ENCODE data around the gene KCNH4.

KCNH4 gene

DNA sequence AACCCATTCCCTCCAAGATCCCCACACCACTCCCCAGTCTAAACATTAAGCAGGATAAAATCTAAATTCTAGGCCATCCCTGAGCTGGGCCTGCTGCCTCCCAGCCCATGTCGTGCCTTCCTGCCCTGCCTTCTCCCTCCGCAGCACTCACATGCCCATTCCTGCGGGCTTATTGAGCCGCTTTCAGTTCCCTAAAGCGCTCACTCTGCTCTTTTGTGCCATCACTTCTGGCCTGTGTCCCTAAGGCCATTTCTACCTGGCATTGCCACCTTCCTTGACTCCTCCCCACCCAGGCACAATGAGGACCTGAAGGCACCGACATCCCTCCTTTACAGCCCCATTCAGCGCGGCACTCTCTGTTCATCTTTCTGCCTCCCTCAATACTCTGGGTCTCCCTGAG, 13.1 kb downstream of the KCNH4 start:
- no peak overlapping the region for H3K27ac ChIP-seq
- TF ChIP-seq CTCF (conservative IDR thresholded peaks at IDR 0.05), result no peak
- no peak for TF ChIP-seq ZFX (IDR thresholded peaks at IDR 0.05)

DNA sequence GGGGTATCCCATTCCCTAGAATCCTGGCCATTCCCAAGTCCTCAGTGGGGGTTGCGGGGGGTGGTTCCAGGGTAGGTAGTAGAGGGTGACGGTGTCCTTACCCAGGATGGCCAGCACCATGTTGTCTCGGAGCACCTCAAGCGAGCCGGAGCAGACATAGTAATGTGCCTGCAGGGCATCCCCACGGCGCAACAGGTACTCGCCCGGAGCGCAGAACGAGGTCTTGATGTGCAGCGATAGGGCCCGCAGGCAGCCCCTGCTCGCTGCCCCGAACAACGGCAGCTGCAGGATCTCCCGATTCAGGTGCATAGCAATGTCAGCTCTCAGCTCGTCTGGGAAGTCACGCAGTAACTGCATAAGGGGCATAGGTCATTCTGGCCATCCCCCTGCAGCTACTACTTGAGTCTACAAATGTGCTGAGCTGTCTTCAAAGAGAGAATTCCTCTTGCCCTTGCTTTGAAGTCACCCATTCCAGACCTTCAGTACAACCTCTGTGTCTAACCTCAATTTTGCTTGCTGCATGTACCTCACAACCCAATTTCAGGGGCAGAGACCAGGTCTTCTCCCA, 14.7 kb downstream of the KCNH4 start:
- H3K27ac ChIP-seq, result no peak overlapping the region
- no peak for TF ChIP-seq ZFX (IDR thresholded peaks at IDR 0.05)
- TF ChIP-seq CTCF (conservative IDR thresholded peaks at IDR 0.05), result no peak

DNA sequence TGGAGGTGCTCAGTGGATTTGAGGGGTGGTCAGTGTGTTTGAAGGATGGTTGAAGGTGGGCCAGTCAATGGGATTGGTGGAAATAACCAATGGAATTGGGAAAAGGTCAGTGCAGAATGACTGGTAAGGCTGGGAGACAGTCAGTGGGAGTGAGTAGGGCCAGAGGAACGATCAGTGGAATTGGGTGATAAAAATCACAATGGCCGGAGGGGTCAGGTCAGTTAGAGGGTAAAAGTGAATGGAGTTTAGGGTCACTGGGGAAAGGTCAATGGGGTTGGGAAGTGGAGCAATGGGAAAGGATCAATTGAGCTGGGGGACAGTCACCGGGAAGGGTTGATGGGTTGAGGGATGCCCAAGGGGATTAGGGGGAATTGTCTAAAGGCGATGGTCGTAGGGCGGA, 15.2 kb downstream of the KCNH4 start:
- TF ChIP-seq CTCF (conservative IDR thresholded peaks at IDR 0.05), result no peak
- TF ChIP-seq ZFX (IDR thresholded peaks at IDR 0.05), result no peak
- H3K27ac ChIP-seq, result no peak overlapping the region

DNA sequence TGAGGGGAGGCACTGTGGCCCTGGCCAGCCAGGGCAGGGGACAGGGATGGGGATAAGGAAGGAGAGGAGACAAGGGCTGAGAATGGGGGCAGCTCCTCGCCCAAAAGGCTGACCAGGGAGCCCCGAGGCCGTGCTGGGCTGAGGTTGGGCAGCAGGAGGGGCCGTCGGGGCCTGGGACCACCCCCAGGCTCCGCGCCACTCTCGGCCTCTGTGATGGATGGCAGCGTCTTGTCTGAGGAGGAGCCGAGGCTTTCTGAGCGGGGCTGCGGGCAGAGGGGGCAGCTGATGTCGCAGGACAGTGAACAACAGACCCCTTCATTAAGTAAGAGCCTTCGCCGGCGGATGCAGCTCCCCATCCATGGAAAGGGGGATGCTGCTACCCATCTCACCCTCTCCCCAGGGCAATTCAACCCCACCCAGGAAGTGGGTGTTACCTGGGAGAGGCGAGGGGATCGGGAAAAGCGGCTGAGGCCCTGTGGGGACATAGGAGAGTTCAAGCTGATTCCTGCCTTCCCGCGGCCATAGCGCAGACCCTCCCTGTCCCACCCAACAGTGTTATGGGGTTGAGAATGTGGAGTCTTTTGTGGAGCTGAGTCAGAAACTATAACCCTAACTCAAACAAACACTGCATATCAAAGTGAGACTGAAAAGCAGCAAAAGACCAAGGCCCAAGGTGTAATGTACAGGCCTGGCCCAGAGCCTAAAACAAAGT, 17.1 kb downstream of the KCNH4 start:
- no peak for TF ChIP-seq ZFX (IDR thresholded peaks at IDR 0.05)
- TF ChIP-seq CTCF (conservative IDR thresholded peaks at IDR 0.05), result no peak
- H3K27ac ChIP-seq, result no peak overlapping the region

GRCh38 chr17:42163113-42163512, 17.8 kb downstream of the KCNH4 start:
- TF ChIP-seq CTCF (conservative IDR thresholded peaks at IDR 0.05) (no peak; the same call in 1 of the 2 replicates), ZFX (IDR thresholded peaks at IDR 0.05) (no peak)
- H3K27ac ChIP-seq, result no peak overlapping the region

- no peak overlapping the region for H3K27ac ChIP-seq
- TF ChIP-seq CTCF (conservative IDR thresholded peaks at IDR 0.05) (no peak), ZFX (IDR thresholded peaks at IDR 0.05) (no peak)
Observed at GRCh38 chr17:42160531-42160910, 20.4 kb downstream of the KCNH4 start.

DNA sequence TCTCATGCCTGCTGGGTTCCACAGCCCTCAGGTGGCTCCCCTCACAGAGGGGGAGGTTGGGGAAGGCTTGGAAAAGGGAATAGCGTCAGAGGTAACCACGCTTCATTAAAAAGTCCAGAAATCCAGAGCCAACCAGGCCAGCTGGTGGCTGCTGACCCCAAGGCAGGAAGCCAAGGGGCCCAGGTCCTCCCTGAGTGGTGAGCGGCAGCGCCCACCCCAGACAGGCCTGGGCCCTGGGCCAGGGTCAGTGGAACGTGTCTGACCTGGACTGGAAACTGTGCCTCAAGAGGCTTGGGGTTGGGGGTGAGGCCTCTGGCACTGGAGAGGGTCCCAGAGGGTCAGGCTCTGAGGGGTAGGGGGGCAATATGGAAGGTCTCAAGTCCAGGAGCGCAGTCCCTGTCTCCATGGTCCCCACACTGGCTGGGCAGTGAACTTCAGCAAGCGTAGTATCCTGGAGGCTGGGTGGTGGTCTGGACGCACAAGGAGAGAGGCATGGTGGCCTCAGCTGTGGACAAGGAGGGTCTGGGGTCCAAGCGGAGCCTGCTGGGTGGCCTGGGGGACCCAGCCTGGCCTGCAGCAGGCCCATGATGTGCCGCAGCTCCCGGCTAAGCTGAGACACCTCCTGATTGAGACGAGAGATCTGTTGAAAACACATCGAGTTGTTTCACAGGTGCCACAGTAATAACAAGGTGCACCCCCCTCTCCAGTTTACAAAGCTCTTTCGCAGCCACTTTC, 21.0 kb downstream of the KCNH4 start:
- no peak for TF ChIP-seq CTCF (conservative IDR thresholded peaks at IDR 0.05)
- TF ChIP-seq ZFX (IDR thresholded peaks at IDR 0.05), result no peak
- H3K27ac ChIP-seq, result no peak overlapping the region

All from C4-2B (cell line).